HepG2 (cell line): ENCODE measurements around the gene RAB3A. TPM values are rescaled to one million over a fixed set of nuclear protein-coding genes. Genes with fewer than 3 reads are reported as not detected.

ENCODE experiments used
- ARNTL ChIP-seq: sonication (generic); formaldehyde crosslinking; IDR thresholded peaks from 2 replicates; pipeline ENCODE4 v1.4.0; 2020; ENCODE audit warnings: mild to moderate bottlenecking, missing genetic modification reagents
- DMAP1 ChIP-seq: IDR thresholded peaks from 2 replicates; pipeline ENCODE4 v1.6.1; 2016
- GATAD1 ChIP-seq: IDR thresholded peaks from 2 replicates; pipeline ENCODE4 v1.6.1; 2016; ENCODE audit warnings: missing genetic modification reagents, missing compliant biosample characterization
- IKZF5 ChIP-seq: IDR thresholded peaks from 2 replicates; pipeline ENCODE4 v1.6.1; 2018; ENCODE audit warnings: missing genetic modification reagents, mild to moderate bottlenecking, missing compliant biosample characterization
- KAT8 ChIP-seq: IDR thresholded peaks from 2 replicates; pipeline ENCODE4 v1.6.1; 2016; ENCODE audit warnings: missing genetic modification reagents, missing compliant biosample characterization
- KLF13 ChIP-seq: sonication (generic); formaldehyde crosslinking; IDR thresholded peaks from 2 replicates; pipeline ENCODE4 v1.4.0; 2020; ENCODE audit warnings: mild to moderate bottlenecking, missing genetic modification reagents
- MXD1 ChIP-seq: sonication (generic); formaldehyde crosslinking; IDR thresholded peaks from 2 replicates; pipeline ENCODE4 v1.4.0; 2020; ENCODE audit warnings: mild to moderate bottlenecking, missing genetic modification reagents
- NR2C2 ChIP-seq: sonication (generic); formaldehyde crosslinking; IDR thresholded peaks from 2 replicates; pipeline ENCODE4 v1.4.0; 2020; ENCODE audit warnings: missing genetic modification reagents, mild to moderate bottlenecking, moderate library complexity, borderline replicate concordance
- PAWR ChIP-seq: sonication (generic); formaldehyde crosslinking; IDR thresholded peaks from 2 replicates; pipeline ENCODE4 v1.4.0; 2020; ENCODE audit warnings: missing genetic modification reagents, mild to moderate bottlenecking, borderline replicate concordance
- POLR2G ChIP-seq: fragments of 200-400 bp; formaldehyde crosslinking; IDR thresholded peaks from 2 replicates; pipeline ENCODE4 v1.6.1; 2018; ENCODE audit warnings: mild to moderate bottlenecking, low read depth, low read length, moderate library complexity
- RFX1 ChIP-seq: fragments of 450-650 bp; IDR thresholded peaks from 2 replicates; pipeline ENCODE4 v1.6.1; 2017
- RXRB ChIP-seq: IDR thresholded peaks from 2 replicates; pipeline ENCODE4 v1.6.1; 2016; ENCODE audit warnings: borderline replicate concordance, missing genetic modification reagents, missing compliant biosample characterization
- ZBTB25 ChIP-seq: IDR thresholded peaks from 2 replicates; pipeline ENCODE4 v1.6.1; 2018; ENCODE audit warnings: missing genetic modification reagents
- ZNF101 ChIP-seq: sonication (generic); formaldehyde crosslinking; IDR thresholded peaks from 2 replicates; pipeline ENCODE4 v1.4.0; 2020; ENCODE audit warnings: mild to moderate bottlenecking, low read depth, missing genetic modification reagents, borderline replicate concordance
- ZNF20 ChIP-seq: sonication (generic); formaldehyde crosslinking; IDR thresholded peaks from 2 replicates; pipeline ENCODE4 v1.4.0; 2020; ENCODE audit warnings: mild to moderate bottlenecking, moderate library complexity, missing genetic modification reagents
- ZNF615 ChIP-seq: sonication (generic); formaldehyde crosslinking; IDR thresholded peaks from 2 replicates; pipeline ENCODE4 v1.5.0; 2020; ENCODE audit warnings: mild to moderate bottlenecking, missing genetic modification reagents, borderline replicate concordance
- ZNF674 ChIP-seq: sonication (generic); formaldehyde crosslinking; IDR thresholded peaks from 2 replicates; pipeline ENCODE4 v1.5.0; 2020; ENCODE audit warnings: low read depth, mild to moderate bottlenecking, missing genetic modification reagents
- ZNF776 ChIP-seq: sonication (generic); formaldehyde crosslinking; IDR thresholded peaks from 2 replicates; pipeline ENCODE4 v1.4.0; 2020; ENCODE audit warnings: mild to moderate bottlenecking, missing genetic modification reagents
- ZNF790 ChIP-seq: sonication (generic); formaldehyde crosslinking; IDR thresholded peaks from 2 replicates; pipeline ENCODE4 v1.8.0; 2022; ENCODE audit warnings: missing genetic modification reagents, mild to moderate bottlenecking, borderline replicate concordance
- ZSCAN30 ChIP-seq: sonication (generic); formaldehyde crosslinking; IDR thresholded peaks from 2 replicates; pipeline ENCODE4 v1.5.0; 2020; ENCODE audit warnings: mild to moderate bottlenecking, missing genetic modification reagents
- polyA plus RNA-seq, 8 experiments: library from polyadenylated mRNA; depleted of rRNA in 3 of 8; stranded (reverse) in 7 of 8; unstranded in 1 of 8; fragments of >200 nt; fragmentation: Illumina TruSeq in 4 of 8; extraction: Trizol in 4 of 8; gene quantifications; 2 replicates each; pipeline versions ENCODE4 v1.2.1 to v1.2.3, GENCODE V29; 2011 to 2016; ENCODE audit warnings: low read depth in 4 of 8, missing spikeins in 1 of 8, mixed read lengths in 1 of 8; ENCODE audit not compliant: insufficient read depth in 1 of 8
- total RNA-seq, 5 experiments: library from RNA; depleted of rRNA; stranded (reverse); fragments of >200 nt; fragmentation: Illumina TruSeq; extraction: Trizol; gene quantifications; 2 replicates each; pipeline ENCODE4 v1.2.3, GENCODE V29; 2016; ENCODE audit warnings: low read depth in 1 of 5
- TF ChIP-seq, protein P1 (sequence below): sonication (generic); formaldehyde crosslinking; IDR thresholded peaks from 2 replicates; pipeline ENCODE4 v1.4.0; 2020; ENCODE audit warnings: low read depth, mild to moderate bottlenecking, missing genetic modification reagents
- TF ChIP-seq, protein P2 (sequence below): IDR thresholded peaks from 2 replicates; pipeline ENCODE4 v1.6.1; 2012; ENCODE audit warnings: low read depth, low read length, improper control_type of control experiment
- TF ChIP-seq, protein P3 (sequence below): IDR thresholded peaks from 2 replicates; pipeline ENCODE4 v1.6.1; 2016; ENCODE audit warnings: missing compliant biosample characterization, missing genetic modification reagents, borderline replicate concordance

Gene RAB3A
- total and polyA plus RNA-seq, 2 of the 13 experiments (the other 11 are each of a cell fraction or from before 2014, with no cell fraction given): 0.58 to 0.98 TPM

- TF ChIP-seq, protein P1, sequence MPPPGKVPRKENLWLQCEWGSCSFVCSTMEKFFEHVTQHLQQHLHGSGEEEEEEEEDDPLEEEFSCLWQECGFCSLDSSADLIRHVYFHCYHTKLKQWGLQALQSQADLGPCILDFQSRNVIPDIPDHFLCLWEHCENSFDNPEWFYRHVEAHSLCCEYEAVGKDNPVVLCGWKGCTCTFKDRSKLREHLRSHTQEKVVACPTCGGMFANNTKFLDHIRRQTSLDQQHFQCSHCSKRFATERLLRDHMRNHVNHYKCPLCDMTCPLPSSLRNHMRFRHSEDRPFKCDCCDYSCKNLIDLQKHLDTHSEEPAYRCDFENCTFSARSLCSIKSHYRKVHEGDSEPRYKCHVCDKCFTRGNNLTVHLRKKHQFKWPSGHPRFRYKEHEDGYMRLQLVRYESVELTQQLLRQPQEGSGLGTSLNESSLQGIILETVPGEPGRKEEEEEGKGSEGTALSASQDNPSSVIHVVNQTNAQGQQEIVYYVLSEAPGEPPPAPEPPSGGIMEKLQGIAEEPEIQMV (CRISPR knock-in tag): no peak
- TF ChIP-seq PAWR (no peak), DMAP1 (CRISPR knock-in tag) (no peak), ZNF790 (CRISPR knock-in tag) (peak; percentile 95; the same call in 1 of the 2 replicates), ARNTL (0 out of 2 replicates have a peak, but pooled peaks have one; percentile 57), MXD1 (peak; percentile 90), ZSCAN30 (CRISPR knock-in tag) (peak; percentile 39; the same call in 1 of the 2 replicates), KAT8 (CRISPR knock-in tag) (peak; percentile 75), IKZF5 (CRISPR knock-in tag) (peak; percentile 84), ZNF674 (CRISPR knock-in tag) (no peak; the same call in 1 of the 2 replicates), RFX1 (no peak), ZNF101 (CRISPR knock-in tag) (no peak), ZBTB25 (peak; percentile 95), ZNF615 (peak; percentile 66; the same call in 1 of the 2 replicates), ZNF20 (CRISPR knock-in tag) (0 out of 2 replicates have a peak, but pooled peaks have one; percentile 64), GATAD1 (CRISPR knock-in tag) (peak; percentile 72), RXRB (CRISPR knock-in tag) (peak; percentile 78), KLF13 (CRISPR knock-in tag) (no peak), ZNF776 (CRISPR knock-in tag) (peak; percentile 92; the same call in 1 of the 2 replicates), NR2C2 (CRISPR knock-in tag) (0 out of 2 replicates have a peak, but pooled peaks have one; percentile 19), POLR2G (no peak)
- TF ChIP-seq, protein P2, sequence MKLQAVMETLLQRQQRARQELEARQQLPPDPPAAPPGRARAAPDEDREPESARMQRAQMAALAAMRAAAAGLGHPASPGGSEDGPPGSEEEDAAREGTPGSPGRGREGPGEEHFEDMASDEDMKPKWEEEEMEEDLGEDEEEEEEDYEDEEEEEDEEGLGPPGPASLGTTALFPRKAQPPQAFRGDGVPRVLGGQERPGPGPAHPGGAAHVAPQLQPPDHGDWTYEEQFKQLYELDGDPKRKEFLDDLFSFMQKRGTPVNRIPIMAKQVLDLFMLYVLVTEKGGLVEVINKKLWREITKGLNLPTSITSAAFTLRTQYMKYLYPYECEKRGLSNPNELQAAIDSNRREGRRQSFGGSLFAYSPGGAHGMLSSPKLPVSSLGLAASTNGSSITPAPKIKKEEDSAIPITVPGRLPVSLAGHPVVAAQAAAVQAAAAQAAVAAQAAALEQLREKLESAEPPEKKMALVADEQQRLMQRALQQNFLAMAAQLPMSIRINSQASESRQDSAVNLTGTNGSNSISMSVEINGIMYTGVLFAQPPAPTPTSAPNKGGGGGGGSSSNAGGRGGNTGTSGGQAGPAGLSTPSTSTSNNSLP: no peak
- TF ChIP-seq, protein P3, sequence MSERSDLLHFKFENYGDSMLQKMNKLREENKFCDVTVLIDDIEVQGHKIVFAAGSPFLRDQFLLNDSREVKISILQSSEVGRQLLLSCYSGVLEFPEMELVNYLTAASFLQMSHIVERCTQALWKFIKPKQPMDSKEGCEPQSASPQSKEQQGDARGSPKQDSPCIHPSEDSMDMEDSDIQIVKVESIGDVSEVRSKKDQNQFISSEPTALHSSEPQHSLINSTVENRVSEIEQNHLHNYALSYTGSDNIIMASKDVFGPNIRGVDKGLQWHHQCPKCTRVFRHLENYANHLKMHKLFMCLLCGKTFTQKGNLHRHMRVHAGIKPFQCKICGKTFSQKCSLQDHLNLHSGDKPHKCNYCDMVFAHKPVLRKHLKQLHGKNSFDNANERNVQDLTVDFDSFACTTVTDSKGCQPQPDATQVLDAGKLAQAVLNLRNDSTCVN (CRISPR knock-in tag): peak; percentile 93
These were observed 29.5 kb upstream of the RAB3A start (continued) for GRCh38 chr19:18233224-18233825.
